Left lobe of liver (tissue), 2 donors: ENCODE measurements around the gene MYO5B. TPM values are rescaled to one million over a fixed set of nuclear protein-coding genes. Genes with fewer than 3 reads are reported as not detected.

Experiments
- ATAC-seq: fragments of 200-7000 bp; cut with Tn5 transposase; one replicate; pipeline ENCODE4 v1.9.1; 2020; ENCODE audit warnings: mild to moderate bottlenecking, moderate library complexity
- DNase-seq: peaks from one replicate; pipeline ENCODE4 v3.0.0-alpha.2; 2020; ENCODE audit warnings: low spot score
- total RNA-seq: library from RNA; stranded (reverse); gene quantifications from one replicate; pipeline ENCODE4 v1.2.1, GENCODE V29; 2021
- donor health status: DM: no; HTN: no; CAD: no; lungs with moderate emphysema.
- donor health status: DM: no; HTN: yes; CAD: no.

Gene MYO5B
- total RNA-seq, 1 donor from 2014 or later = 16.1 TPM

GRCh38 chr18:50189160-50189559 is 5.8 kb downstream of the MYO5B start:
- no peak for DNase-seq
- no peak for ATAC-seq

- DNase-seq (no peak), ATAC-seq (no peak)
These were observed 6.3 kb downstream of the MYO5B start for GRCh38 chr18:50188652-50189051.

- DNase-seq (no peak), ATAC-seq (no peak)
These were observed 7.3 kb downstream of the MYO5B start for GRCh38 chr18:50187659-50188058.

GRCh38 chr18:50186385-50186784 is 8.6 kb downstream of the MYO5B start:
- no peak for ATAC-seq

GRCh38 chr18:50183556-50183955 is 11.4 kb downstream of the MYO5B start:
- ATAC-seq (no peak), DNase-seq (no peak)

More at GRCh38 chr18:50186385-50186784, 8.6 kb downstream of the MYO5B start:
- DNase-seq = no peak

- DNase-seq = no peak
- ATAC-seq = no peak
These were observed 12.4 kb downstream of the MYO5B start for GRCh38 chr18:50182511-50182910.

GRCh38 chr18:50181590-50181989 is 13.4 kb downstream of the MYO5B start:
- no peak for DNase-seq
- no peak for ATAC-seq

GRCh38 chr18:50179465-50179864 is 15.5 kb downstream of the MYO5B start:
- DNase-seq (no peak), ATAC-seq (no peak)

GRCh38 chr18:50177294-50177992 is 17.5 kb downstream of the MYO5B start:
- ATAC-seq (no peak), DNase-seq (no peak)

- ATAC-seq = no peak
- no peak for DNase-seq
These were observed 22.6 kb downstream of the MYO5B start for GRCh38 chr18:50172367-50172766.

GRCh38 chr18:50171406-50171805 is 23.5 kb downstream of the MYO5B start:
- no peak for ATAC-seq
- DNase-seq = no peak

- DNase-seq (no peak), ATAC-seq (no peak)
These were observed 24.9 kb downstream of the MYO5B start for GRCh38 chr18:50170004-50170403.

GRCh38 chr18:50169149-50169548 is 25.8 kb downstream of the MYO5B start:
- DNase-seq = no peak
- no peak for ATAC-seq

GRCh38 chr18:50167966-50168365 is 27.0 kb downstream of the MYO5B start:
- no peak for DNase-seq
- no peak for ATAC-seq

- no peak for ATAC-seq
- no peak for DNase-seq
These were observed 28.0 kb downstream of the MYO5B start for GRCh38 chr18:50166901-50167300.

- ATAC-seq (no peak), DNase-seq (no peak)
These were observed 31.4 kb downstream of the MYO5B start for GRCh38 chr18:50163505-50163904.

GRCh38 chr18:50162486-50163304 is 32.3 kb downstream of the MYO5B start:
- no peak for DNase-seq
- ATAC-seq = peak; percentile 50

- ATAC-seq = no peak
- no peak for DNase-seq
These were observed 33.2 kb downstream of the MYO5B start for GRCh38 chr18:50161597-50162205.

- DNase-seq (no peak), ATAC-seq (no peak)
These were observed 35.3 kb downstream of the MYO5B start for GRCh38 chr18:50159654-50160046.

- DNase-seq = no peak
- no peak for ATAC-seq
These were observed 35.9 kb downstream of the MYO5B start for GRCh38 chr18:50158866-50159653.

- no peak for ATAC-seq
These were observed 39.5 kb downstream of the MYO5B start for GRCh38 chr18:50155406-50155805.

More at GRCh38 chr18:50155406-50155805, 39.5 kb downstream of the MYO5B start:
- DNase-seq = no peak
